HCEC 1CT (cell line): Measurements from ENCODE around the gene RCBTB1.

Experiments used
- DNase-seq: peaks from one replicate; pipeline ENCODE4 v3.0.0-alpha.2; 2017

RCBTB1 gene

GRCh38 chr13:49553888-49554287, 31.5 kb downstream of the RCBTB1 start:
- DNase-seq, result no peak

GRCh38 chr13:49550942-49551644, 34.3 kb downstream of the RCBTB1 start:
- DNase-seq, result no peak

- DNase-seq, result no peak
Observed at GRCh38 chr13:49549289-49549688, 36.1 kb downstream of the RCBTB1 start.

GRCh38 chr13:49546561-49546960, 38.8 kb downstream of the RCBTB1 start:
- DNase-seq, result no peak

- no peak for DNase-seq
Observed at GRCh38 chr13:49545661-49546060, 39.7 kb downstream of the RCBTB1 start.

GRCh38 chr13:49543656-49544055, 41.7 kb downstream of the RCBTB1 start:
- DNase-seq, result no peak

- DNase-seq, result peak; percentile 2
Observed at GRCh38 chr13:49540552-49540951, 44.8 kb downstream of the RCBTB1 start.

GRCh38 chr13:49539746-49540145, 45.6 kb downstream of the RCBTB1 start:
- no peak for DNase-seq

- no peak for DNase-seq
Observed at GRCh38 chr13:49539313-49539712, 46.0 kb downstream of the RCBTB1 start.

GRCh38 chr13:49538404-49538803, 47.0 kb downstream of the RCBTB1 start:
- no peak for DNase-seq

- DNase-seq, result no peak
Observed at GRCh38 chr13:49536144-49536873, 49.0 kb downstream of the RCBTB1 start.

GRCh38 chr13:49533591-49534269, 51.6 kb downstream of the RCBTB1 start:
- no peak for DNase-seq

GRCh38 chr13:49533011-49533410, 52.3 kb downstream of the RCBTB1 start:
- DNase-seq, result no peak

GRCh38 chr13:49532593-49532992, 52.8 kb downstream of the RCBTB1 start:
- DNase-seq, result no peak

- no peak for DNase-seq
Observed at GRCh38 chr13:49530457-49530856, 54.9 kb downstream of the RCBTB1 start.

- DNase-seq, result no peak
Observed at GRCh38 chr13:49528161-49528560, 57.2 kb downstream of the RCBTB1 start.

GRCh38 chr13:49527123-49527522, 58.2 kb downstream of the RCBTB1 start:
- no peak for DNase-seq

- DNase-seq, result no peak
Observed at GRCh38 chr13:49524740-49525501, 60.4 kb downstream of the RCBTB1 start.

GRCh38 chr13:49521224-49521623, 64.1 kb downstream of the RCBTB1 start:
- no peak for DNase-seq

- DNase-seq, result no peak
Observed at GRCh38 chr13:49517461-49517860, 67.9 kb downstream of the RCBTB1 start.

- DNase-seq, result no peak
Observed at GRCh38 chr13:49516467-49516866, 68.9 kb downstream of the RCBTB1 start.

GRCh38 chr13:49512578-49512977, 72.8 kb downstream of the RCBTB1 start:
- no peak for DNase-seq

GRCh38 chr13:49503951-49504350, 81.4 kb downstream of the RCBTB1 start:
- DNase-seq, result no peak
